ENCODE data around the gene HEXD.

Gene HEXD

GRCh38 chr17:82461827-82462524, 43.8 kb downstream of the HEXD start:
- peaks cover 37% of the 10 kb centered on the region for H3K36me3 ChIP-seq (ENCODE audit: control insufficient read depth, insufficient read depth, low read length)
- no peak for DNase-seq (ENCODE audit: extremely low read depth, insufficient read length)

GRCh38 chr17:82463391-82463790, 45.2 kb downstream of the HEXD start:
- Histone ChIP-seq H3K4me3 (replicated peaks; ENCODE audit: low read depth, low read length) (no peak overlapping the region), H3K36me3 (ENCODE audit: control insufficient read depth, insufficient read depth, low read length) (peaks cover 37% of the 10 kb centered on the region), H3K27me3 (replicated peaks; ENCODE audit: control insufficient read depth, insufficient read depth, low read length) (no peaks in the 10 kb centered on the region)
- TF ChIP-seq CTCF (IDR thresholded peaks at IDR 0.05; ENCODE audit: insufficient read depth, low read length, poor library complexity, severe bottlenecking) = no peak
- DNase-seq (ENCODE audit: extremely low read depth, insufficient read length) = no peak

More at GRCh38 chr17:82461827-82462524, 43.8 kb downstream of the HEXD start:
- TF ChIP-seq CTCF (IDR thresholded peaks at IDR 0.05; ENCODE audit: insufficient read depth, low read length, poor library complexity, severe bottlenecking) = no peak
- no peak overlapping the region for H3K4me3 ChIP-seq (replicated peaks; ENCODE audit: low read depth, low read length)
- H3K27me3 ChIP-seq (replicated peaks; ENCODE audit: control insufficient read depth, insufficient read depth, low read length) = no peaks in the 10 kb centered on the region

- DNase-seq (ENCODE audit: extremely low read depth, insufficient read length) = no peak
- peaks cover 39% of the 10 kb centered on the region for H3K36me3 ChIP-seq (ENCODE audit: control insufficient read depth, insufficient read depth, low read length)
- H3K4me3 ChIP-seq (replicated peaks; ENCODE audit: low read depth, low read length) = no peak overlapping the region
- TF ChIP-seq CTCF (IDR thresholded peaks at IDR 0.05; ENCODE audit: insufficient read depth, low read length, poor library complexity, severe bottlenecking) = no peak
- H3K27me3 ChIP-seq (replicated peaks; ENCODE audit: control insufficient read depth, insufficient read depth, low read length) = no peaks in the 10 kb centered on the region
Measured at GRCh38 chr17:82463925-82464566, 45.9 kb downstream of the HEXD start.

- Histone ChIP-seq H3K27me3 (replicated peaks; ENCODE audit: control insufficient read depth, insufficient read depth, low read length) (no peaks in the 10 kb centered on the region), H3K36me3 (ENCODE audit: control insufficient read depth, insufficient read depth, low read length) (peaks cover 39% of the 10 kb centered on the region), H3K4me3 (replicated peaks; ENCODE audit: low read depth, low read length) (no peak overlapping the region)
- DNase-seq (ENCODE audit: extremely low read depth, insufficient read length) = no peak
- no peak for TF ChIP-seq CTCF (IDR thresholded peaks at IDR 0.05; ENCODE audit: insufficient read depth, low read length, poor library complexity, severe bottlenecking)
Measured at GRCh38 chr17:82464567-82464929, 46.4 kb downstream of the HEXD start.

- peaks cover 40% of the 10 kb centered on the region for H3K36me3 ChIP-seq (ENCODE audit: control insufficient read depth, insufficient read depth, low read length)
- no peak overlapping the region for H3K4me3 ChIP-seq (replicated peaks; ENCODE audit: low read depth, low read length)
- DNase-seq (ENCODE audit: extremely low read depth, insufficient read length) = no peak
- no peaks in the 10 kb centered on the region for H3K27me3 ChIP-seq (replicated peaks; ENCODE audit: control insufficient read depth, insufficient read depth, low read length)
- no peak for TF ChIP-seq CTCF (IDR thresholded peaks at IDR 0.05; ENCODE audit: insufficient read depth, low read length, poor library complexity, severe bottlenecking)
Measured at GRCh38 chr17:82465023-82465603, 47.0 kb downstream of the HEXD start.
